ENCODE data around the gene SMARCAL1. TPM values are rescaled to one million over a fixed set of nuclear protein-coding genes. Genes with fewer than 3 reads are reported as not detected.
A peak's percentile ranks its signal among the peaks of the same experiment; 100 is the strongest.

SMARCAL1 gene
- total and polyA plus RNA-seq, 2 of the 4 experiments (the other 2 are of a cell fraction) = 13.6 to 21.0 TPM

GRCh38 chr2:216436383-216436782 lies 24.1 kb downstream of the SMARCAL1 start:
- no peak overlapping the region for H3K14ac ChIP-seq (replicated peaks; ENCODE audit: low read depth, low read length)
- ChIA-PET CTCF (no interaction called here), POLR2A (ENCODE audit: unreplicated experiment) (no interaction called here)
- H3K79me1 ChIP-seq (ENCODE audit: low read depth in 1 of 2, low read length in 2 of 2) = peaks cover 0 to 10% of the 10 kb centered on the region in 2 experiments; a peak in 2 of 4 replicates
- TF ChIP-seq CEBPB (IDR thresholded peaks at IDR 0.05; ENCODE audit: low read depth, low read length) (no peak), RCOR1 (IDR thresholded peaks at IDR 0.05; ENCODE audit: insufficient replicate concordance, low read length) (no peak), RFX5 (IDR thresholded peaks at IDR 0.05; ENCODE audit: low read depth, low read length) (no peak), NFE2L2 (IDR thresholded peaks at IDR 0.05; ENCODE audit: low read depth, low read length) (no peak), MAZ (IDR thresholded peaks at IDR 0.05; ENCODE audit: borderline replicate concordance, low read depth, low read length) (no peak), USF2 (IDR thresholded peaks at IDR 0.05; ENCODE audit: low read depth, low read length) (no peak), BHLHE40 (IDR thresholded peaks at IDR 0.05; ENCODE audit: low read depth, low read length) (0 out of 2 replicates have a peak, but pooled peaks have one; percentile 29)
- no peak overlapping the region for H3K23ac ChIP-seq (ENCODE audit: low read depth, low read length)
- no peak overlapping the region for H2AK5ac ChIP-seq (ENCODE audit: low read depth, low read length)
- ATAC-seq (ENCODE audit: low read depth) (peak; percentile 92), DNase-seq (peak; percentile 90)
- H2BK5ac ChIP-seq (ENCODE audit: low read depth, low read length, poor library complexity, severe bottlenecking) = peak overlapping the region; percentile 42
- H4K20me1 ChIP-seq (ENCODE audit: insufficient read depth, low read length) = peaks cover 3% of the 10 kb centered on the region; the same call in 1 of the 2 replicates
- no peak overlapping the region for H2BK15ac ChIP-seq (ENCODE audit: low read depth, low read length)
- H2BK120ac ChIP-seq (ENCODE audit: low read depth, low read length) = no peak overlapping the region
- peaks cover 14% of the 10 kb centered on the region for H3K9me1 ChIP-seq (ENCODE audit: insufficient read depth, low read length)
- H3K36me3 ChIP-seq (ENCODE audit: control insufficient read depth, insufficient read depth, low read length) = peaks cover 41% of the 10 kb centered on the region
- no peak overlapping the region for H4K8ac ChIP-seq (ENCODE audit: low read depth in 2 of 2, low read length in 2 of 2)
- H3K4me3 ChIP-seq (ENCODE audit: insufficient read depth, low read depth, low read length) = no peak overlapping the region
- H3K27me3 ChIP-seq (ENCODE audit: control insufficient read depth, insufficient read depth, low read length) = no peaks in the 10 kb centered on the region
- no peaks in the 10 kb centered on the region for H3K9me3 ChIP-seq (ENCODE audit: control insufficient read depth, insufficient read depth, low read length)
- H3K56ac ChIP-seq (ENCODE audit: extremely low read depth, insufficient read depth, low read length) = no peak overlapping the region
- H2AK9ac ChIP-seq (replicated peaks; ENCODE audit: low read depth, low read length, poor library complexity) = no peak overlapping the region
- no peak overlapping the region for H3K9ac ChIP-seq (ENCODE audit: low read depth, low read length)
- no peak overlapping the region for H4K5ac ChIP-seq (ENCODE audit: low read depth, low read length)
- H2BK20ac ChIP-seq (ENCODE audit: low read depth, low read length) = no peak overlapping the region
- WGBS, 2 experiments (ENCODE audit: extremely low coverage in 2 of 2, insufficient read length in 1 of 2) = 17% methylated on average over 1 of the region's 2 CpGs; no CpG with 5 or more reads in 1 of the 2 experiments
- peaks cover 3% of the 10 kb centered on the region; the same call in 1 of the 2 replicates for H3K4me1 ChIP-seq (ENCODE audit: control insufficient read depth, insufficient read depth, low read length)
- no peak overlapping the region for H2AFZ ChIP-seq (replicated peaks; ENCODE audit: low read length, poor library complexity)
- peak overlapping the region; percentile 63; the same call in 1 of the 2 replicates for H3K4me2 ChIP-seq (ENCODE audit: low read depth, low read length)
- intact Hi-C loops (cut with micrococcal nuclease) (no loop called here), dilution Hi-C loops (cut with HindIII; ENCODE audit: low sequenced_read_pairs, unreplicated experiment) (no loop called here), in situ Hi-C loops (cut with MboI; ENCODE audit: low sequenced_read_pairs) (no loop called here)
- no TSS peak for BruUV-seq (replicated peaks)
- H3K27ac ChIP-seq (ENCODE audit: insufficient read depth, low read length) = no peak overlapping the region
- H4K91ac ChIP-seq (ENCODE audit: insufficient read depth, low read depth, low read length) = no peak overlapping the region
- H3K4ac ChIP-seq (ENCODE audit: low read depth, low read length) = no peak overlapping the region
- no peak overlapping the region for H3K18ac ChIP-seq (ENCODE audit: low read depth, low read length)

All from IMR-90 (cell line).